Gastroesophageal sphincter (tissue), 4 donors: ENCODE measurements around the gene MMP17. TPM values are rescaled to one million over a fixed set of nuclear protein-coding genes. Genes with fewer than 3 reads are reported as not detected.

Experiments used
- ATAC-seq: fragments of 150-250 bp; one replicate; pipeline ENCODE4 v1.9.1; 2016; ENCODE audit warnings: mild to moderate bottlenecking, moderate library complexity
- H3K27ac ChIP-seq, 4 donors: fragments of 200-600 bp; sonication (generic) in 3 of 4; 1 replicate in 3 of 4; 2 replicates in 1 of 4; pipeline ENCODE4 v1.5.1; 2016 to 2019
- H3K27me3 ChIP-seq: fragments of 200-600 bp; sonication (generic); one replicate; pipeline ENCODE4 v1.5.1; 2019
- H3K36me3 ChIP-seq, 2 donors: fragments of 200-600 bp; sonication (generic); one replicate each; pipeline ENCODE4 v1.5.1; 2019; ENCODE audit warnings: control low read depth in 1 of 2
- H3K4me1 ChIP-seq, 3 donors: fragments of 200-600 bp; sonication (generic); 1 replicate in 2 of 3; 2 replicates in 1 of 3; pipeline ENCODE4 v1.5.1; 2016 to 2019; ENCODE audit warnings: control low read depth in 2 of 3
- H3K4me3 ChIP-seq, 2 donors: fragments of 200-600 bp; sonication (generic); one replicate each; pipeline ENCODE4 v1.5.1; 2019; ENCODE audit warnings: mild to moderate bottlenecking in 1 of 2, moderate library complexity in 1 of 2
- H3K9me3 ChIP-seq, 3 donors: fragments of 200-600 bp; sonication (generic); one replicate each; pipeline ENCODE4 v1.5.1; 2017 to 2019; ENCODE audit warnings: control low read depth in 2 of 3
- EP300 ChIP-seq: sonication (generic); formaldehyde crosslinking; IDR thresholded peaks from one replicate; pipeline ENCODE4 v1.6.1; 2017; ENCODE audit warnings: antibody characterized with exemption, mild to moderate bottlenecking
- POLR2A ChIP-seq, 2 donors: fragments of 450-650 bp; IDR thresholded peaks; one replicate each; pipeline ENCODE4 v1.6.1; 2017; ENCODE audit warnings: antibody characterized with exemption in 2 of 2, mild to moderate bottlenecking in 2 of 2, moderate library complexity in 1 of 2
- POLR2AphosphoS5 ChIP-seq: sonication (generic); formaldehyde crosslinking; IDR thresholded peaks from one replicate; pipeline ENCODE4 v1.6.1; 2017; ENCODE audit warnings: antibody characterized with exemption
- WGBS, 2 donors: methylation state at CpG; one replicate each; pipeline ENCODE4 v1.1.5; 2018; ENCODE audit warnings: low coverage in 1 of 2; 5-methylcytosine and 5-hydroxymethylcytosine counted together
- total RNA-seq, 4 donors: library from RNA; depleted of rRNA; stranded (reverse); fragments of >200 nt; gene quantifications; one replicate each; pipeline ENCODE4 v1.1.0, GENCODE V29; 2016
- TF ChIP-seq, protein P1 (sequence below), 4 experiments: fragments of 200-600 bp in 2 of 4; fragments of 450-650 bp in 2 of 4; sonication (generic) in 1 of 4; IDR thresholded peaks; one replicate each; pipeline ENCODE4 v1.5.1; 2017 to 2019; ENCODE audit warnings: antibody characterized with exemption in 4 of 4, mild to moderate bottlenecking in 2 of 4, moderate library complexity in 2 of 4

The MMP17 gene
- total RNA-seq, 4 donors from 2014 or later, result 2.0 to 7.0 (median 4.5) TPM

DNA sequence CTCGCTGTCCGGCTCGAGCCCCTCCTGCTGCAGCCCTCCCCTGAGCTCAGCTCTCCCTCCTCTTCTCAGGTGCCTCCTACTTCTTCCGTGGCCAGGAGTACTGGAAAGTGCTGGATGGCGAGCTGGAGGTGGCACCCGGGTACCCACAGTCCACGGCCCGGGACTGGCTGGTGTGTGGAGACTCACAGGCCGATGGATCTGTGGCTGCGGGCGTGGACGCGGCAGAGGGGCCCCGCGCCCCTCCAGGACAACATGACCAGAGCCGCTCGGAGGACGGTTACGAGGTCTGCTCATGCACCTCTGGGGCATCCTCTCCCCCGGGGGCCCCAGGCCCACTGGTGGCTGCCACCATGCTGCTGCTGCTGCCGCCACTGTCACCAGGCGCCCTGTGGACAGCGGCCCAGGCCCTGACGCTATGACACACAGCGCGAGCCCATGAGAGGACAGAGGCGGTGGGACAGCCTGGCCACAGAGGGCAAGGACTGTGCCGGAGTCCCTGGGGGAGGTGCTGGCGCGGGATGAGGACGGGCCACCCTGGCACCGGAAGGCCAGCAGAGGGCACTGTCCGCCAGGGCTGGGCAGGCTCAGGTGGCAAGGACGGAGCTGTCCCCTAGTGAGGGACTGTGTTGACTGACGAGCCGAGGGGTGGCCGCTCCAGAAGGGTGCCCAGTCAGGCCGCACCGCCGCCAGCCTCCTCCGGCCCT, 22.8 kb downstream of the MMP17 start:
- peaks cover 0 to under 1% of the 10 kb centered on the region in 2 donors for H3K36me3 ChIP-seq
- no peak overlapping the region for H3K4me3 ChIP-seq
- peaks cover 50% of the 10 kb centered on the region for H3K27me3 ChIP-seq
- peak; percentile 63 for ATAC-seq
- TF ChIP-seq, protein P1, sequence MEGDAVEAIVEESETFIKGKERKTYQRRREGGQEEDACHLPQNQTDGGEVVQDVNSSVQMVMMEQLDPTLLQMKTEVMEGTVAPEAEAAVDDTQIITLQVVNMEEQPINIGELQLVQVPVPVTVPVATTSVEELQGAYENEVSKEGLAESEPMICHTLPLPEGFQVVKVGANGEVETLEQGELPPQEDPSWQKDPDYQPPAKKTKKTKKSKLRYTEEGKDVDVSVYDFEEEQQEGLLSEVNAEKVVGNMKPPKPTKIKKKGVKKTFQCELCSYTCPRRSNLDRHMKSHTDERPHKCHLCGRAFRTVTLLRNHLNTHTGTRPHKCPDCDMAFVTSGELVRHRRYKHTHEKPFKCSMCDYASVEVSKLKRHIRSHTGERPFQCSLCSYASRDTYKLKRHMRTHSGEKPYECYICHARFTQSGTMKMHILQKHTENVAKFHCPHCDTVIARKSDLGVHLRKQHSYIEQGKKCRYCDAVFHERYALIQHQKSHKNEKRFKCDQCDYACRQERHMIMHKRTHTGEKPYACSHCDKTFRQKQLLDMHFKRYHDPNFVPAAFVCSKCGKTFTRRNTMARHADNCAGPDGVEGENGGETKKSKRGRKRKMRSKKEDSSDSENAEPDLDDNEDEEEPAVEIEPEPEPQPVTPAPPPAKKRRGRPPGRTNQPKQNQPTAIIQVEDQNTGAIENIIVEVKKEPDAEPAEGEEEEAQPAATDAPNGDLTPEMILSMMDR (IDR thresholded peaks at IDR 0.05), result peak in 3 of 4 experiments; percentile 62 to 95 (median 63)
- no peak for TF ChIP-seq EP300
- no peaks in the 10 kb centered on the region for H3K9me3 ChIP-seq
- H3K27ac ChIP-seq, result no peak overlapping the region
- H3K4me1 ChIP-seq, result no peaks in the 10 kb centered on the region
- WGBS, 2 donors, result no CpG with 5 or more reads among the region's 41 CpGs

DNA sequence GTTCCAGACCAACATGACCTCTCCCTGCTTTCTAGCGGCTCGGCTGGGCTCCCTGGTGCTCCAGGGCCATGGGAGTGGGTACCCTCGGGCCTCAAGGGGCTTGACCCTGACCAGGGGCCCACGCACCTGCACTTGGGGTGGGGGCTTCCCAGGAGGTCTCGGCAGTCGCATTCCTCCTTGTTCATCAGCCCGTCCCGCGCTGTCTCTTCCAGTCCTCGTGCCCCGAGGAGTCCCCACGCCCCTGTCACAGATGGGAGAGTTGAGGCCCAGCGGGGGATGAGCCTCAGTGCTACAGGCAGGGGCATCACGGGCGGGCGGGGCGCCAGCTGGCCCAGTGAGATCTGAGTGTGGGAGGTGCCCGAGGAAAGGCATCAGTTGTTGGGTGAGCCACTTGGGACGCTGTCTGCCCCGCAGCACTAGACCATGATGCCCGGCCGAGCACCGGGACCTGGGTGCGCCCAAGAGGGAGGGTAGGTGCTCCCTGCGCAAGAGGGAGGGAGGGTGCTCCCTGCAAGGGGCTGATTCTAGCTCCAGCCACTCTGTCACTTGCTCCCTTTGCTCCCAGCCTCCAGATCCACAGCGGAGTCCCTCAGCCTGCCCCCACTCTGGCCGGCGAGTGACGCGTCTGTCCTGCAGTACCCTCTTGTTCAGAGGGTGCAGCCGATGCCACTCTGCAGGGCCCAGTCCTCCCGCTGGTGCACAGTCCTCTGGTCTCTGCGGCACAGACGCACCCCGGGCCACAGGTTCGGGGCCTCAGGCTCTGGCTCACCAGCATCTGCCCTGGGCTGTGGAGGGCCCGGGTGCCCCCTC, 23.8 kb downstream of the MMP17 start:
- Histone ChIP-seq H3K9me3 (no peaks in the 10 kb centered on the region), H3K36me3 (no peaks in the 10 kb centered on the region), H3K27ac (no peak overlapping the region), H3K4me3 (no peak overlapping the region), H3K4me1 (no peaks in the 10 kb centered on the region), H3K27me3 (peaks cover 55% of the 10 kb centered on the region)
- WGBS, 2 donors, result no CpG with 5 or more reads among the region's 37 CpGs
- peak; percentile 6 for ATAC-seq
- TF ChIP-seq EP300 (no peak), POLR2AphosphoS5 (no peak), POLR2A (IDR thresholded peaks at IDR 0.05) (no peak)
- TF ChIP-seq, protein P1 (IDR thresholded peaks at IDR 0.05), result no peak

DNA sequence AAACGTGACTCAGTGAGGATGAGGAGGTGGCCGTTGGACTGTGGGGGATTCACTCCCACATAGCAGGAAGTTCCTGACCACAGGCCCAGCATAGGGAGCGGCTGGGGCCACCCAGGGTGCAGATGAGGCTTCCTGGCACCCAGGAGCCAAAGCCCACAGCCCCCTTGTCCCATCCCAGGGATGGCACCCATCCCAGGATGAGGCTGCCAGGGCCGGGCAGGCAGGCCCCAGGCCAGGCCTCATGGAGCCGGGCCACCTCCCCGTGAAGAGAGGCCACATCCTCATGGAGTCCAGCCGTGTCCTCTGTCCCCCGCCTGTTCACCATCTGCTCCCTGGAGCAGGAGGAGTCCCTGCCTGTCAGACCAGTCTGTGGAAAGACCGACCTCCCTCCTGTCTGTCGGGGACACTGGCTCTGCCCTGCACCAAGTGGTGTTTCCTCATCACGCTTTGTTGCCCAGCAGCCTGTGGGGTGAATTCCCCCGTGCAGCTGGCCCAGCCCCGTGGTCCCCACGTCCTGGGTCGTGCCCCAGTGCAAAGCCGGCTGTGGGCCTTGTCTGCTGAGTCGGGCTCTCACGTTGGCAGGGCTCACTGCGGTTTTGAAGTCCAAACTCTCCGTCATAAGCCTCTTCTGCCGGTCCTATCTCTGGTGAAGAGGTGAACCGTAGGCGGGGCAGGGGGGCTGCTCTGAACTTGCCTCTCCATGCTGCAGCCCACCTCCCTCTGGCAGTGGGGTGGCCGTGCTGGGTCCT, 24.5 kb downstream of the MMP17 start:
- Histone ChIP-seq H3K9me3 (no peaks in the 10 kb centered on the region), H3K36me3 (no peaks in the 10 kb centered on the region), H3K27ac (no peak overlapping the region), H3K4me1 (no peaks in the 10 kb centered on the region), H3K27me3 (peaks cover 58% of the 10 kb centered on the region), H3K4me3 (no peak overlapping the region)
- no peak for ATAC-seq
- WGBS, 2 donors, result 80% methylated on average over 1 of the region's 24 CpGs
- TF ChIP-seq, protein P1 (IDR thresholded peaks at IDR 0.05), result no peak
- TF ChIP-seq POLR2A (IDR thresholded peaks at IDR 0.05), result no peak
- TF ChIP-seq EP300, result no peak

DNA sequence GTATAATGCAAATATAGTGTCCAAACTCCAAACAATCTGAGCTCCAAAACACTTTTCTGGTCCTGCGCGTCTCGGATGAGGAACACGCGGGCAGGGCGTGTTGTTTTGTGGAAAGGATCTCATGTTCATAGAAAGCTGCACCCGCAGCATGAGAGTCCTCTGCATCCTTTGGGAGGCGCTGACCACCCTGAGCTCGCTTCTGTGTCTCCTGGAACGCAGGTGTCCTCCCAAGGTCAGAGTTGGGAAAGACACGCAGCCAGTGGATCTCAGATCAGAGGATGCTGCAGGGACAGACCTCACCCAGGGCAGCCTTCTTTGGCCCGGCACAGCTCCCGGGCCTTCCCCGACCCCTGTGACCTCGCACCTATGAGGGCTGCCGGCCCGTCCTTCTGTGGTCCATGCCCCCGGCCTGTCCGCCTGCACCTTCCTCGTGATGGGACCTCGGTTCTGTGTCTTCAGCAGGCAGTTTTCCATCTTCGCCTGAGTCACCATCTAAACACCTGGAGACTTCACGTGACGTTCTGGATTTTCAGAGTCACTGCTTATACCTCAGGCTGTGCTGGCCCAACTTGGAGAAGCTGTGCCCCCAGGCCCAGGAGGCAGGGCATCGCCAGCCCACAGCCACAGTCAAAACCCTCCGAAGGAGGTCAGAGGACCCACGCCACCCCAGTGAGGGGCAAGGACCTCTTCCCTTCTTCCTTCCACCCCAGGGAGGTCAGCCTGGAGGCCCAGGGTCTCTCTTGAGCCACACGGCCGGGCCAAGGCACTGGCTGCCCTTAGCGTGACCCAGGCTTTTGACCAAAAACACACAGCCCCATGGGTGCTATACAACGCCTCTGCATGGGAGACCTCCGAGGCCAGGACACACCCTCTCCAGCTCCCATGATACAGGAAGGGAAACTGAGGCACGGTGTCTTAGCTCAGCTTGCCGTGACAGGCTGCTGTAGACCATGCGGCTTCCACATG, 25.9 kb downstream of the MMP17 start:
- WGBS, 2 donors, result 73 to 87% methylated on average over 6 of the region's 35 CpGs
- H3K36me3 ChIP-seq, result no peaks in the 10 kb centered on the region
- no peak for ATAC-seq
- no peak overlapping the region for H3K27ac ChIP-seq
- H3K4me1 ChIP-seq, result no peaks in the 10 kb centered on the region
- TF ChIP-seq, protein P1 (IDR thresholded peaks at IDR 0.05), result no peak
- TF ChIP-seq EP300 (no peak), POLR2AphosphoS5 (no peak), POLR2A (IDR thresholded peaks at IDR 0.05) (no peak)
- no peak overlapping the region for H3K4me3 ChIP-seq
- peaks cover 58% of the 10 kb centered on the region for H3K27me3 ChIP-seq
- H3K9me3 ChIP-seq, result no peaks in the 10 kb centered on the region
